Activated T-helper 1 cell treated with anti-CD3 and anti-CD28 coated beads, Interleukin-12 subunit alpha, Interleukin-12 subunit beta, Interleukin-2, Interleukin-4 antibody, amounts not matched to agents 30 ng/mL and 10 ng/mL and 1 ng/mL, durations not matched to agents 14 hours and 24 hours and 36 hours (primary cell): ENCODE measurements around the gene NSMF. TPM values are rescaled to one million over a fixed set of nuclear protein-coding genes. Genes with fewer than 3 reads are reported as not detected.

Source experiments
- DNase-seq: peaks from one replicate; pipeline ENCODE4 v3.0.0; 2021; ENCODE audit warnings: low spot score
- H3K27ac Mint-ChIP-seq: one replicate; pipeline ENCODE4 v1.8.0; 2021; ENCODE audit warnings: mild to moderate bottlenecking, mixed read lengths
- H3K27me3 Mint-ChIP-seq: one replicate; pipeline ENCODE4 v1.8.0; 2022; ENCODE audit warnings: mild to moderate bottlenecking, moderate library complexity, mixed read lengths; ENCODE audit not compliant: insufficient read depth
- H3K36me3 Mint-ChIP-seq: one replicate; pipeline ENCODE4 v1.8.0; 2021; ENCODE audit warnings: low read depth, mixed read lengths
- H3K4me1 Mint-ChIP-seq: one replicate; pipeline ENCODE4 v1.8.0; 2021; ENCODE audit warnings: low read depth, mixed read lengths
- H3K4me3 Mint-ChIP-seq: one replicate; pipeline ENCODE4 v1.8.0; 2021; ENCODE audit warnings: mild to moderate bottlenecking, moderate library complexity, mixed read lengths
- H3K9me3 Mint-ChIP-seq: one replicate; pipeline ENCODE4 v1.8.0; 2021; ENCODE audit warnings: mixed read lengths
- intact Hi-C: fragments of 100-400 bp; cut with micrococcal nuclease; formaldehyde crosslinking; loops from one replicate; pipeline ENCODE4 v1.15.1; 2024
- total RNA-seq: library from RNA; stranded (reverse); gene quantifications from 2 replicates; pipeline ENCODE4 v1.2.3, GENCODE V29; 2022

The NSMF gene
- total RNA-seq = 57.2 and 58.9 TPM in 2 replicates

- H3K4me3 Mint-ChIP-seq = peak within 1 kb of the TSS; percentile 7
- H3K27ac Mint-ChIP-seq = peak within 1 kb of the TSS; percentile 65
- H3K9me3 Mint-ChIP-seq = no peaks in the 10 kb centered on the region
- peaks cover 10% of the 10 kb centered on the region for H3K4me1 Mint-ChIP-seq
- intact Hi-C loops = loop anchor here (1.0 to 10.0 kb wide), 6 partner anchors 36 to 654 kb away; partner anchors contain the start of genes ARRDC1, EXD3, MRPL41 and NOXA1
- peaks cover 3% of the 10 kb centered on the region for H3K36me3 Mint-ChIP-seq
- peak; percentile 95 for DNase-seq
- no peaks in the 10 kb centered on the region for H3K27me3 Mint-ChIP-seq
Measured at GRCh38 chr9:137459152-137459600, at the start of gene NSMF. Gene NSMF (minus strand): TSS chr9:137459334. CDS start chr9:137459102, 232 bp downstream.

- Mint-ChIP-seq H3K9me3 (peaks cover 5% of the 10 kb centered on the region), H3K27ac (no peak overlapping the region), H3K4me3 (no peak overlapping the region), H3K27me3 (peaks cover 2% of the 10 kb centered on the region), H3K36me3 (no peaks in the 10 kb centered on the region), H3K4me1 (no peaks in the 10 kb centered on the region)
- DNase-seq = no peak
- intact Hi-C loops = no loop called here
Measured at GRCh38 chr9:137506702-137507171, 47.6 kb upstream of the NSMF start.

GRCh38 chr9:137506274-137506673, 47.1 kb upstream of the NSMF start:
- H3K4me1 Mint-ChIP-seq = no peaks in the 10 kb centered on the region
- H3K9me3 Mint-ChIP-seq = peaks cover 5% of the 10 kb centered on the region
- H3K27ac Mint-ChIP-seq = no peak overlapping the region
- no peaks in the 10 kb centered on the region for H3K36me3 Mint-ChIP-seq
- peaks cover 2% of the 10 kb centered on the region for H3K27me3 Mint-ChIP-seq
- intact Hi-C loops = no loop called here
- DNase-seq = no peak
- H3K4me3 Mint-ChIP-seq = no peak overlapping the region

GRCh38 chr9:137505421-137506140, 46.4 kb upstream of the NSMF start:
- H3K36me3 Mint-ChIP-seq = no peaks in the 10 kb centered on the region
- no peak overlapping the region for H3K27ac Mint-ChIP-seq
- peaks cover 5% of the 10 kb centered on the region for H3K9me3 Mint-ChIP-seq
- H3K4me3 Mint-ChIP-seq = no peak overlapping the region
- intact Hi-C loops = no loop called here
- H3K27me3 Mint-ChIP-seq = peaks cover 2% of the 10 kb centered on the region
- no peak for DNase-seq
- no peaks in the 10 kb centered on the region for H3K4me1 Mint-ChIP-seq

GRCh38 chr9:137504432-137504777, 45.3 kb upstream of the NSMF start:
- H3K27ac Mint-ChIP-seq = no peak overlapping the region
- no peak overlapping the region for H3K4me3 Mint-ChIP-seq
- H3K36me3 Mint-ChIP-seq = no peaks in the 10 kb centered on the region
- DNase-seq = no peak
- H3K27me3 Mint-ChIP-seq = peaks cover 2% of the 10 kb centered on the region
- intact Hi-C loops = no loop called here
- H3K4me1 Mint-ChIP-seq = no peaks in the 10 kb centered on the region
- peaks cover 5% of the 10 kb centered on the region for H3K9me3 Mint-ChIP-seq

GRCh38 chr9:137502008-137502911, 43.1 kb upstream of the NSMF start:
- Mint-ChIP-seq H3K36me3 (no peaks in the 10 kb centered on the region), H3K27me3 (no peaks in the 10 kb centered on the region), H3K27ac (peak overlapping the region; percentile 63), H3K9me3 (peaks cover 5% of the 10 kb centered on the region), H3K4me3 (no peak overlapping the region), H3K4me1 (no peaks in the 10 kb centered on the region)
- intact Hi-C loops = no loop called here
- no peak for DNase-seq

- H3K27me3 Mint-ChIP-seq = no peaks in the 10 kb centered on the region
- H3K27ac Mint-ChIP-seq = no peak overlapping the region
- peaks cover 5% of the 10 kb centered on the region for H3K9me3 Mint-ChIP-seq
- no peaks in the 10 kb centered on the region for H3K4me1 Mint-ChIP-seq
- H3K36me3 Mint-ChIP-seq = no peaks in the 10 kb centered on the region
- intact Hi-C loops = no loop called here
- H3K4me3 Mint-ChIP-seq = no peak overlapping the region
- DNase-seq = no peak
Measured at GRCh38 chr9:137501457-137501856, 42.3 kb upstream of the NSMF start.

GRCh38 chr9:137500666-137501397, 41.7 kb upstream of the NSMF start:
- no peaks in the 10 kb centered on the region for H3K27me3 Mint-ChIP-seq
- intact Hi-C loops = no loop called here
- no peaks in the 10 kb centered on the region for H3K36me3 Mint-ChIP-seq
- H3K4me3 Mint-ChIP-seq = no peak overlapping the region
- peaks cover 5% of the 10 kb centered on the region for H3K9me3 Mint-ChIP-seq
- no peak for DNase-seq
- H3K27ac Mint-ChIP-seq = no peak overlapping the region
- no peaks in the 10 kb centered on the region for H3K4me1 Mint-ChIP-seq

- H3K4me1 Mint-ChIP-seq = no peaks in the 10 kb centered on the region
Measured at GRCh38 chr9:137499858-137500661, 40.9 kb upstream of the NSMF start.

GRCh38 chr9:137499416-137499815, 40.3 kb upstream of the NSMF start:
- H3K36me3 Mint-ChIP-seq = no peaks in the 10 kb centered on the region
- H3K4me1 Mint-ChIP-seq = no peaks in the 10 kb centered on the region
- peaks cover 5% of the 10 kb centered on the region for H3K9me3 Mint-ChIP-seq
- H3K4me3 Mint-ChIP-seq = no peak overlapping the region
- H3K27me3 Mint-ChIP-seq = no peaks in the 10 kb centered on the region
- intact Hi-C loops = no loop called here
- no peak overlapping the region for H3K27ac Mint-ChIP-seq
- no peak for DNase-seq

More at GRCh38 chr9:137499858-137500661, 40.9 kb upstream of the NSMF start:
- intact Hi-C loops = no loop called here
- H3K36me3 Mint-ChIP-seq = no peaks in the 10 kb centered on the region
- H3K27me3 Mint-ChIP-seq = no peaks in the 10 kb centered on the region
- no peak for DNase-seq
- H3K9me3 Mint-ChIP-seq = peaks cover 5% of the 10 kb centered on the region
- H3K27ac Mint-ChIP-seq = no peak overlapping the region
- H3K4me3 Mint-ChIP-seq = no peak overlapping the region

GRCh38 chr9:137498720-137499150, 39.6 kb upstream of the NSMF start:
- intact Hi-C loops = no loop called here
- H3K27me3 Mint-ChIP-seq = no peaks in the 10 kb centered on the region
- H3K9me3 Mint-ChIP-seq = peaks cover 5% of the 10 kb centered on the region
- H3K4me1 Mint-ChIP-seq = no peaks in the 10 kb centered on the region
- no peaks in the 10 kb centered on the region for H3K36me3 Mint-ChIP-seq
- no peak overlapping the region for H3K27ac Mint-ChIP-seq
- H3K4me3 Mint-ChIP-seq = no peak overlapping the region
- no peak for DNase-seq
